Measurements from ENCODE around the gene ACYP2.
A peak's percentile ranks its signal among the peaks of the same experiment; 100 is the strongest.
"Not testable (repeated sequence)": the region's sequence is repeated elsewhere in the genome, so short reads cannot be mapped to it uniquely, and the experiment has no call there.

Gene ACYP2

DNA sequence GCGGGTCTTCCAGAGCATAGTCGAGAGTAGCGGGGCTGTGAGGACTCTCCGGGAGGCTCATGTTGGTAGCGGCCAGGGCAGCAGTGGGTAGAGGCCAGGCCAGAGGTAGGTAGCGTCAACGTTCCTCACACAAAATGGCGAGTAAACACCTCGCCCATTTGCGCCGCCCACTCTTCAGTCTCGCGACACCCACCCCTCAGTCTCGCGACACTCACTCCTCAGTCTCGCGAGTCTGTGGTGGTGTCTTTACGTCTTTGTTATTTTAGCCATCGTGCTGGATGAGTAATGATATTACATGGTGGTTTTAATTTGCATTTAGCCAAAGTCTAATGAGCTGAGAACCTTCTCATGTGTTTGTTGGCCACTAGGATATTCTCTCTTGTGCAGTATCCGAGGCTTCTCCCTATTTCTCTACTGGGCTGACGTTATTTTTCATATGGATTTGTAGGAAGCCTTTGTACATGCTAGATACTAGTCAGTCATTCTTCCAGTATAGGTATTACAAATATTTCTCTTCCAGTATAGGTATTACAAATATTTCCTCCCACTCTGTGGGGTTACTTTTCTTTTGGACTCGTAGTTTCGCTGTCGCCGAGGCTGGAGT lies 140.8 kb downstream of the ACYP2 start, which contains the start of gene TSPYL6:
Gene TSPYL6 (minus strand): TSS at position 139 of the 604 bp plus-strand sequence. CDS start 78 bp downstream, at position 61.
- Mint-ChIP-seq H3K27ac (ENCODE audit: low read depth) (no peak within 1 kb of the TSS), H3K4me3 (no peak within 1 kb of the TSS), H3K4me1 (no peaks in the 10 kb centered on the region), H3K36me3 (ENCODE audit: insufficient read depth) (no peaks in the 10 kb centered on the region), H3K27me3 (no peaks in the 10 kb centered on the region), H3K9me3 (no peaks in the 10 kb centered on the region)
- ATAC-seq (replicated peaks; ENCODE audit: extremely low read depth, poor library complexity, severe bottlenecking) (no peak), DNase-seq (ENCODE audit: low spot score in 2 of 2) (no peak)

DNA sequence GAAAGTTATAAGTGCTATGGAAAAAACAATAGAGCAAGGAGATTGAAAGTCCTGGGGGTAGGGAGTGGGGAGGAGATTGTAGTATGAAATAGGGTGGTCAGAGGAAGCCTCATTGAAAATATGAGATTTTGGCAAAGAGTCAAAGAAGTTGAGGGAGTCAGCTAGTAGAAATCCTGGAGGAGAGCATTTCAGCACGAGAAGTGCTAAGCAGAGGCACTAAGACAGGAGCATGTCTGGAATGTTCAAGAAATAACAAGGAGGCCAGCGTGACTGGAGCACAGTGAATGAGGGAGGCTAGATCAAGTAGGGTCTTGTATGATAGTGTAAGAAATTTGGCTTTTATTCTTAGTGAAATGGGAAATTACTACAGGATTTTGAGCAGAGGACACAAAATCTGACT lies 142.8 kb downstream of the ACYP2 start:
- H3K36me3 Mint-ChIP-seq (ENCODE audit: insufficient read depth) = no peaks in the 10 kb centered on the region
- H3K9me3 Mint-ChIP-seq = no peaks in the 10 kb centered on the region
- H3K27ac Mint-ChIP-seq (ENCODE audit: low read depth) = no peak overlapping the region
- no peaks in the 10 kb centered on the region for H3K27me3 Mint-ChIP-seq
- no peaks in the 10 kb centered on the region for H3K4me1 Mint-ChIP-seq
- H3K4me3 Mint-ChIP-seq = no peak overlapping the region
- no peak for DNase-seq (ENCODE audit: low spot score in 2 of 2)
- ATAC-seq (replicated peaks; ENCODE audit: extremely low read depth, poor library complexity, severe bottlenecking) = no peak

DNA sequence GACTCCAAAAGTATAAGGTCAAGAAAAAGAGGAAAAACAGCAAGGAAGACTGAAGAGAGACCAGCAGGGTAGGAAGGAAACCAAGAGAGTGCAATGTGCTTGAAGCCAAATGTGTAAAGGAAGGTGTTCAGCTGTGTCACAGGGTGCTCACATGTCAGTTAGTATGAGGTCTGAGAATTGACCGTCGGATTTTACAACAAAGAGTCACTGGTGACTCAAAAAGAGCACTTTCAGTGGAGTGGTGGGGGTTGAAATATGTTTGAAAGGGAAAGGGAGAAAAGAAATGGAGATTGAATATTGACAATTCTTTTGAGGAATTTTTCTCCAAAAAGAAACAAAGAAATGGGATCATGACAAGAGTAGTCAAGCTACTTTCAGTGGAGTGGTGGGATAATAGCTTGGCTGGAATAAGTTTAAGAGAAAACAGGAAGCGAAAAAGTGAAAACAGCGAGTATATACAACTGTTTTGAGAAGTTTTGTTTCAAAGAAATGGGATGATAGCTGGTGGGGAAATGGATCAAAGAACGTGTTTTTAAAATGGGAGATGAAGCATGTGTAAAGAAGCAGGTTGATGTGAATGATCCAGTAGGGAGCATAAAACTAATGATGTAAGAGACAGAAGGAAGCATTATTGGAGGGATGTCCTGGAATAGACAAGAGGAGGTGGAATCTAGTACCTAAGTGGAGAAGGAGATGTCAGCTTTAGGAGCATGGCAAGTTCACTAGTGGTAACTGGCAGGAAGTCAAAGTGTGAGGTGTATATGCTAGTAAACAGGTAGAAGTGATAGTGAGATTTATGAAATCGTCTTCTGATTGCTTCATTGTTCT lies 144.2 kb downstream of the ACYP2 start:
- DNase-seq (ENCODE audit: low spot score in 2 of 2) (no peak), ATAC-seq (replicated peaks; ENCODE audit: extremely low read depth, poor library complexity, severe bottlenecking) (no peak)
- Mint-ChIP-seq H3K27ac (ENCODE audit: low read depth) (no peak overlapping the region), H3K36me3 (ENCODE audit: insufficient read depth) (no peaks in the 10 kb centered on the region), H3K9me3 (no peaks in the 10 kb centered on the region), H3K27me3 (no peaks in the 10 kb centered on the region), H3K4me1 (no peaks in the 10 kb centered on the region), H3K4me3 (no peak overlapping the region)

DNA sequence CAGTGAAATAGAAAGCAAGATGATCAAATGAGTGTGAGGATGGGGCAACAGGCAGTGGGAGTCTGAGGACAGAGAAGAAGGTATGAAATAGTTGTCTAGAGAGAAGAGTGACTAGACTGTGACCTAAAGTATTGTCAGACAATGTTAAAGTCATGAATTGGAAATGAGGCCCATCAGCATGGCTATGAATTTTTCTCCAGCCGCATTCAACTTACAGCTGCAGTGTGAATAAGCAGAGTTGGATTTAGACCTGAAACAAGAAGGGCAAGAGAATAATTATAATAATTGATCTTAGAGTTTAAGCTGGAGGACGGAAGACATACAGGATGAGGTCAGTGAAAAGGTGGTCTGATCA lies 144.8 kb downstream of the ACYP2 start:
- no peaks in the 10 kb centered on the region for H3K36me3 Mint-ChIP-seq (ENCODE audit: insufficient read depth)
- no peak overlapping the region for H3K4me3 Mint-ChIP-seq
- no peaks in the 10 kb centered on the region for H3K4me1 Mint-ChIP-seq
- DNase-seq (ENCODE audit: low spot score in 2 of 2) = no peak
- no peak overlapping the region for H3K27ac Mint-ChIP-seq (ENCODE audit: low read depth)
- ATAC-seq (replicated peaks; ENCODE audit: extremely low read depth, poor library complexity, severe bottlenecking) = no peak
- no peaks in the 10 kb centered on the region for H3K27me3 Mint-ChIP-seq
- H3K9me3 Mint-ChIP-seq = peaks cover 5% of the 10 kb centered on the region

DNA sequence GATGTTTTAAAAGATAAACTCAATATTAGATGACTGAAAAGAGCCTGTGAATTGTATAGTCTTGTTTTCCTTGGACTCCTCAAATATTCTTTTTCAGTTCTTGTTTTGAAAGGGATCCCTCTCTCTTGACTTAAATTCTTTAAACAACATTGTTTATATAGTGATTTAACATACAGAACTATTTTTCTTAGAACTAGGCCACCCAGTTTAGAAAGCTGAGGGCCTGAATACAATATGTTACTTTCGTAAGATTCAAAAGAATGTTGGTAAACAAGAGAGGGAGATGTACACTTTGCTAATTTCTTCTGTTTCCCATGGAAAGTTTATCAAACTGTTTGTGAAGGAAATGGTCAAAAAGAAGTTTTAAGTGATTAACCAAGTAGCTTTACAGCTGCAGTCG lies 146.1 kb downstream of the ACYP2 start:
- no peaks in the 10 kb centered on the region for H3K4me1 Mint-ChIP-seq
- no peaks in the 10 kb centered on the region for H3K27me3 Mint-ChIP-seq
- no peaks in the 10 kb centered on the region for H3K36me3 Mint-ChIP-seq (ENCODE audit: insufficient read depth)
- no peak overlapping the region for H3K27ac Mint-ChIP-seq (ENCODE audit: low read depth)
- ATAC-seq (replicated peaks; ENCODE audit: extremely low read depth, poor library complexity, severe bottlenecking) (no peak), DNase-seq (ENCODE audit: low spot score in 2 of 2) (no peak)
- H3K4me3 Mint-ChIP-seq = no peak overlapping the region
- peaks cover 7% of the 10 kb centered on the region for H3K9me3 Mint-ChIP-seq

DNA sequence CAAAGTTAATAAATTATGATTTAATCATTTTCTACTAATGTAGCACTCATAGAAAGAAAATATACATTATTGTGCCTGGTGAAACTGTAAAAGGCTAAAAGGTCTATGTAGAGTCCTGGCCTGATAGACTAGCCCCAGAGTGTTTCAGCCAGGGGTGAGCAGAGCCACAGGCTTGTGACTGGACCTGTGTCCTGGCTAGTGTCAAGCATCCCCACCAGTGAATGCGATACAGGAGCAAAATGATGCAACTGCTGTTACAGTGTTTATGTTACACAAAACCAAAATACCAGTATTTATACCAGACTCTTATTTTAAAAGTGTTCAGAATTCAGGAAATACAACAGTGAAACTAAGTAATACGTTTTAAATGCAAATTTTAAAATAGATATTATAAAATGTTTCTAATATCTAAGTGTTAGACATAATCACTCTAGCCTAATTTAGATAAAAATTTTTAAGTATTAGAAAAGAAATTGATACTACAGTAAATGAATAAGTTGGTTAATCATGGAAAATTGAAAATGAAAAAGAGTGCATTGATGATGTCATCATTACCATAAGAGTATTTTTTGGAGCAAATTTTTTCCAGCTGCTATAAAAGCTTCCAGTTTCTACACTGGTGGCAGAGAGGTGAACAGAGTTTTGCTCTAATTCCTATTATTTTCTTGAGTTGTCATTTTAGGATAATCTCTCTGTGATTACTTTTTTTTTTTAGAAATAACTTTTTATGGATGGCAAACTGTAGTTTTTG lies 146.8 kb downstream of the ACYP2 start:
- no peaks in the 10 kb centered on the region for H3K27me3 Mint-ChIP-seq
- H3K9me3 Mint-ChIP-seq = peaks cover 7% of the 10 kb centered on the region
- no peak overlapping the region for H3K4me3 Mint-ChIP-seq
- no peak overlapping the region for H3K27ac Mint-ChIP-seq (ENCODE audit: low read depth)
- no peaks in the 10 kb centered on the region for H3K4me1 Mint-ChIP-seq
- no peak for ATAC-seq (replicated peaks; ENCODE audit: extremely low read depth, poor library complexity, severe bottlenecking)
- DNase-seq (ENCODE audit: low spot score in 2 of 2) = no peak
- H3K36me3 Mint-ChIP-seq (ENCODE audit: insufficient read depth) = no peaks in the 10 kb centered on the region

DNA sequence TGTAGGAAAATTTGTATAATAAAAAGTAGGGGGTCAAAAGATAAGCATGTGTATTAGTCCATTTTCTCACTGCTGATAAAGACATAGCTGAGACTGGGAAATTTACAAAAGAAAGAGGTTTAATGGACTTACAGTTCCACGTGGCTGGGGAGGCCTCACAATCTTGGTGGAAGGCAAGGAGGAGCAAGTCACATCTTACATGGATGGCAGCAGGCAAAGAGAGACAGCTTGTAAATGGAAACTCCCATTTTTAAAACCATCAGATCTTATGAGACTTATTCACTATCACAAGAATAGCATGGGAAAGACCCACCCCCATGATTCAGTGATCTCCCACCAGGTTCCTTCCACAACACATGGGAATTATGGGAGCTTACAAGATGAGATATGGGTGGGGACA lies 149.7 kb downstream of the ACYP2 start:
- H3K27ac Mint-ChIP-seq (ENCODE audit: low read depth); H3K27me3 Mint-ChIP-seq; H3K4me3 Mint-ChIP-seq; H3K4me1 Mint-ChIP-seq; DNase-seq (ENCODE audit: low spot score in 2 of 2); H3K36me3 Mint-ChIP-seq (ENCODE audit: insufficient read depth); H3K9me3 Mint-ChIP-seq; ATAC-seq (replicated peaks; ENCODE audit: extremely low read depth, poor library complexity, severe bottlenecking): not testable (repeated sequence)

DNA sequence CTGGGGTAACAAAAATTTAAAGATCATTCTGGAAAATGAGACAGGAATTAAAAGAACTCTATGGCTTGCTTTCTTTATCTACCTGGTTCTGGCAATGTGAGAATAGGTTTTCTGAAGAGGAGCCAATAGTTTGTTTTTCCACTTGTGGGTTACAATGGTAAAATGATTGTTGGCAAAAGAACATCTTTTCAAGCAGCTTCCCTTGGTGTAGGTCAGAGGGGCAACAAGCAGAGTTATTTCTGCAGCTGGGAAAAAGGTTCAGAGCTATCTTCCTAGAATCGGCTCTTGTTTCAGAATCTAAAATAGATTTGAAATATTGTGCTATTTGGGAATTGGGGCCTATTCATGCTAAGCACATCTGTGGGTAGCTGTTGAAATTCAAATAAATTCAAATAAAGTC lies 152.2 kb downstream of the ACYP2 start:
- no peak for DNase-seq (ENCODE audit: low spot score in 2 of 2)
- ATAC-seq (replicated peaks; ENCODE audit: extremely low read depth, poor library complexity, severe bottlenecking) = no peak
- Mint-ChIP-seq H3K9me3 (peaks cover 7% of the 10 kb centered on the region), H3K27me3 (no peaks in the 10 kb centered on the region), H3K4me1 (peaks cover 4% of the 10 kb centered on the region), H3K4me3 (no peak overlapping the region), H3K27ac (ENCODE audit: low read depth) (no peak overlapping the region), H3K36me3 (ENCODE audit: insufficient read depth) (no peaks in the 10 kb centered on the region)

DNA sequence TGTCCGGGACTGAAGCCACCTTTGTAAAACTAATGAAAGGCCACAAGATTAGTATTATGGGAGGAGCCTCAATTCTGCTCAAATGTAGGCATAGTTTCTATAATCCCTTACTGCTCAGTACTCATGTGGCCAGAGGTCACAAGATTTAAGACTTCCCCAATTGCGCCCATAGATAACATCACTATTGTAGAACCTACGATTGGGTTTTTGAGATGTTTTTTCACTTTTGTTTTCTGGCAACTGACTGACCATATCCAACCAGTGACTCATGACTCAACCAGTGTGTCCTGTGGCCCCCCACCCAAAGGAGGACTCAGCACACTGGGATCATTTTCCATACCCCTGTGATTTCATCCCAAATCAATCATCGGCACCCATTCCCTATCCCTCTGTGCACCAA lies 155.8 kb downstream of the ACYP2 start:
- no peak overlapping the region for H3K27ac Mint-ChIP-seq (ENCODE audit: low read depth)
- no peaks in the 10 kb centered on the region for H3K9me3 Mint-ChIP-seq
- H3K36me3 Mint-ChIP-seq (ENCODE audit: insufficient read depth) = peaks cover 4% of the 10 kb centered on the region
- no peak for DNase-seq (ENCODE audit: low spot score in 2 of 2)
- no peaks in the 10 kb centered on the region for H3K27me3 Mint-ChIP-seq
- ATAC-seq (replicated peaks; ENCODE audit: extremely low read depth, poor library complexity, severe bottlenecking) = no peak
- H3K4me1 Mint-ChIP-seq = peaks cover 7% of the 10 kb centered on the region
- no peak overlapping the region for H3K4me3 Mint-ChIP-seq

DNA sequence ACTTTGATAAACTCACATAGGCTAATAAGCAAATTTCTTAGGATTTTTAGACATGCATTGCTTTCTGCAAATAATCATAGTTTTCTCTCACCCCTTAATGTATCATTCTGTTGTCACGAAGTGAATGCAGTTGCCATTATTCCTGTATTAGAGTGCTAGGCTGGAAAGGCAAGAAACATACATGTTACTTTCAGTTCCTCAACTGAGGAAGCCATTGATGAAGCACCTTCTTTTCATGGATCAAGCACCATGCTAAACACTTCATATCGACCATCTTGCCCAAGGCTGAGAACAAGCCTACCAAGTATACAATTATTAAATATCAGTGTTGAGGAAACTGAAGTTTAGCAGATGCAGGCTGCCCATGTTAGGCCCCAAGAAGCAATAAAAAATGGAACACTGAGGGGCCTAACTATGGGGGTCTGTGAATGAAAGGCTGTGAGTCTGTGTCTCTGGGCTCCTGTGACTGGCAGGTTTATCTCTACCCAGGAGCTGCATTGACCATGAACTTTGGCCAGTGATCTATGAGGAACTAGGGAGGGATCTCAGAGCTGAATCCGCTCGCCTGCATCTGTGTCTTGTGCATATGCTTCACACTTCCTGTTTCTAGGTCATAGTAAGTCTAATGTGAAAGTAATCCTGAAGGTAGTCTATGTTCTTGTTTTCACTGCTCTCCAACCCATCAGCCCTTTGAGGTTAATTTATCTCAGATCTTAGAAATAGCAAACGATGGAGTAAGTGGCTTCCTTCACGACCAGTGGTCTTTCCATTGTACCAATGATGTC lies 156.6 kb downstream of the ACYP2 start:
- peaks cover 7% of the 10 kb centered on the region for H3K4me1 Mint-ChIP-seq
- DNase-seq (ENCODE audit: low spot score in 2 of 2) = no peak
- peak; percentile 49 for ATAC-seq (replicated peaks; ENCODE audit: extremely low read depth, poor library complexity, severe bottlenecking)
- H3K36me3 Mint-ChIP-seq (ENCODE audit: insufficient read depth) = peaks cover 4% of the 10 kb centered on the region
- H3K27ac Mint-ChIP-seq (ENCODE audit: low read depth) = no peak overlapping the region
- no peak overlapping the region for H3K4me3 Mint-ChIP-seq
- H3K27me3 Mint-ChIP-seq = no peaks in the 10 kb centered on the region
- H3K9me3 Mint-ChIP-seq = no peaks in the 10 kb centered on the region

DNA sequence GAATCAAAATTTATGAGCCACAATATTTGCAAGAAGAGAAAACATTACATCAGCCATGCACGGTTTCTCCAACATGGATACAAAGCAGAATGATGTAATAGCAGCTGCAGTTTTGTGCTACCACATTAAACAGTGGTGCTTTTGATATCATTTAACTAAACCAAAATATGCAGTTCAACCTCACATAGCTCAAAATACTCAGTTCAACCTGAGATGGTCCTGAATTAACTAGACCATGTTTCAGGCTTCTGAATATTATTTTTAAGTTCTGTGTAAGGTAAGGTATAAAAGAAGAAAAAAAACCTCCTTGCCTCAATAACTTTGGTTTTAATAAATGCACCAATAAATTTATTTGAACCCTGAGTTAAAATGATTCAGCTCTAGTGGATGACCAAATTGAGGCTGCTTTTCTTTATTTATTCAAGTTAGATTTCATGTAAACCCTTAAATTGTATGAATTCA lies 159.4 kb downstream of the ACYP2 start:
- H3K27me3 Mint-ChIP-seq = no peaks in the 10 kb centered on the region
- H3K9me3 Mint-ChIP-seq = no peaks in the 10 kb centered on the region
- H3K36me3 Mint-ChIP-seq (ENCODE audit: insufficient read depth) = peaks cover 4% of the 10 kb centered on the region
- H3K27ac Mint-ChIP-seq (ENCODE audit: low read depth) = no peak overlapping the region
- ATAC-seq (replicated peaks; ENCODE audit: extremely low read depth, poor library complexity, severe bottlenecking) (no peak), DNase-seq (ENCODE audit: low spot score in 2 of 2) (no peak)
- no peak overlapping the region for H3K4me3 Mint-ChIP-seq
- peaks cover 7% of the 10 kb centered on the region for H3K4me1 Mint-ChIP-seq

DNA sequence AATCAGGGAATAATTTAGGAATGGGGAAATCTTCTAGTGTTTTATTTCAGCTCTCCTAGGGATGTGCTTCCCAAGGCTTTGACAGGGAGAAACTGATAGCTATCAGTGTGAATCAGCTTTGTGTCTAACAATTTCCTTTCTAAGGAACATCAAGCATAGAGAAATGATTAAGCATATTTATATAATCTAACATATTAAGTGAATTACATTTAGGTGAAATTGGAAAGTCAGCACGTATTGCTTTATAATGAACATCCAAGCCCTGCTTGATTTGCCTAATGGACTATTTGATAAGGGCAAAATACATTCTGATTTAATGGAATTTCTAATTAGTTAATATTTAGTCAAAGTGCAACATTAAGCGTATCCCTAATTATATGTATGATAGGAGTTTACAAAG lies 160.1 kb downstream of the ACYP2 start:
- Mint-ChIP-seq H3K9me3 (no peaks in the 10 kb centered on the region), H3K36me3 (ENCODE audit: insufficient read depth) (peaks cover 4% of the 10 kb centered on the region), H3K27ac (ENCODE audit: low read depth) (no peak overlapping the region), H3K4me1 (peaks cover 7% of the 10 kb centered on the region), H3K27me3 (no peaks in the 10 kb centered on the region), H3K4me3 (no peak overlapping the region)
- DNase-seq (ENCODE audit: low spot score in 2 of 2) (no peak), ATAC-seq (replicated peaks; ENCODE audit: extremely low read depth, poor library complexity, severe bottlenecking) (no peak)
